Measurements from ENCODE around the gene ZNF282. TPM values are rescaled to one million over a fixed set of nuclear protein-coding genes. Genes with fewer than 3 reads are reported as not detected.

The ZNF282 gene
- total and polyA plus RNA-seq, 9 of the 15 experiments (the other 6 are each of a cell fraction or from before 2014, with no cell fraction given), result 0.76 to 58.6 (median 17.4) TPM

DNA sequence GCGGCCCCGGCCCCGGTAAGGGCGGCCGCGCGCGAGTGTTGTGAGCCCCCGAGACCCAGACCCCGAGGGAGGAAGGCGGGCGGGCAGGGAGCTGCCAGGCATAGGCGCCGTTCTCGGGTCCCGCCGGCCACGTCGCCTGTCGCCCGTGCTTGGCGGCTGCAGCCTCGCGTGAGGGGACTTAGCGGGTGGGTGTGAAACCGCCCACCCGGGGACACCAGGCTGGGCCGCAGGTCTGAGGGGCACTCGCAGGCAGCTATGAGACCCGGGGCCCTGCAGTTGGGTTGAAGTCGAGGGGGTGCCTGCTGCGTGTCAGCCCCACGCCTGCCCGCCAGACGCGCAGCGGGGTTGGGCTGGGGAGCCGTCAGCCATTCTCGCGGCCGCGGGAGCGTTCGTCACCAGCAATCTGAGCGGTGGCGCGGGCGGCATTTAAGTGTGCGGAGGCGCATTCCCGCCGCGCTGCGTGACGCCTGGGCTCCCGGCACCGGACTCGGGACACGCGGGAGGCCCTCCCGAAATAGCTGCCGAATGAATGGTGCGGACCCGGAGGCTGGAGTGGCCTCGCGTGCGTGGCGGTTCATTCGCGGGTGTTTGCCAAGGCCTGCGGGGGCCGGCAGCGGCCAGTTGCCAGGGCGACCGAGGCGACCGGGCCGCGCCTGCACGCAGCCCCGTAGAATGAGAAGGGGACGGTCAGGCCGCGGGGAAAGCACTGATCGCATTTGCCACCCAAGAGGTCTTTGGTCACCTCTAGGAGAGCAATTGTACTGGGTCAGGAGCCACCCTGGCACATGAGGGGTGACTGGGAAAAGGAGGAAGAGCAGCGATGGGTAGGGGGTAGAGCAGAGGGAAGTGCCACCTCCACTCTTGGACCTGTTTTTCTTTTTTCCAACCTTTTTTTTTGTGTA is 47.3 kb upstream of the ZNF282 start (continued):
- TF ChIP-seq, protein P1, sequence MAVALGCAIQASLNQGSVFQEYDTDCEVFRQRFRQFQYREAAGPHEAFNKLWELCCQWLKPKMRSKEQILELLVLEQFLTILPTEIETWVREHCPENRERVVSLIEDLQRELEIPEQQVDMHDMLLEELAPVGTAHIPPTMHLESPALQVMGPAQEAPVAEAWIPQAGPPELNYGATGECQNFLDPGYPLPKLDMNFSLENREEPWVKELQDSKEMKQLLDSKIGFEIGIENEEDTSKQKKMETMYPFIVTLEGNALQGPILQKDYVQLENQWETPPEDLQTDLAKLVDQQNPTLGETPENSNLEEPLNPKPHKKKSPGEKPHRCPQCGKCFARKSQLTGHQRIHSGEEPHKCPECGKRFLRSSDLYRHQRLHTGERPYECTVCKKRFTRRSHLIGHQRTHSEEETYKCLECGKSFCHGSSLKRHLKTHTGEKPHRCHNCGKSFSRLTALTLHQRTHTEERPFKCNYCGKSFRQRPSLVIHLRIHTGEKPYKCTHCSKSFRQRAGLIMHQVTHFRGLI (CRISPR knock-in tag; IDR thresholded peaks at IDR 0.05), result no peak
- TF ChIP-seq ZNF239 (CRISPR knock-in tag; IDR thresholded peaks at IDR 0.05) (no peak), ZNF584 (CRISPR knock-in tag; IDR thresholded peaks at IDR 0.05; ENCODE audit: low read depth) (no peak), PCBP2 (IDR thresholded peaks at IDR 0.05; ENCODE audit: low read depth, low read length, poor library complexity, severe bottlenecking) (no peak), U2AF1 (optimal IDR thresholded peaks at IDR 0.05; ENCODE audit: low read depth, low read length) (peak; percentile 92), SMAD4 (CRISPR knock-in tag; conservative IDR thresholded peaks at IDR 0.05) (no peak), KDM4B (IDR thresholded peaks at IDR 0.05; ENCODE audit: borderline replicate concordance in 2 of 2, low read depth in 1 of 2) (peak in 1 of 2 experiments; percentile 84; a peak in 1 of 4 replicates), RAD51 (IDR thresholded peaks at IDR 0.05; ENCODE audit: borderline replicate concordance, low read depth) (no peak), LCOR (CRISPR knock-in tag; IDR thresholded peaks at IDR 0.05) (no peak), TGIF2 (CRISPR knock-in tag; IDR thresholded peaks at IDR 0.05) (peak; percentile 75; the same call in 1 of the 2 replicates), ZNF785 (CRISPR knock-in tag; IDR thresholded peaks at IDR 0.05) (no peak), JUN (IDR thresholded peaks at IDR 0.05; ENCODE audit: borderline replicate concordance, low read depth, low read length) (no peak), JUN (CRISPR knock-in tag; IDR thresholded peaks at IDR 0.05; ENCODE audit: borderline replicate concordance) (peak; percentile 56; the same call in 1 of the 2 replicates), ZNF77 (CRISPR knock-in tag; IDR thresholded peaks at IDR 0.05) (no peak), HIVEP1 (CRISPR knock-in tag; IDR thresholded peaks at IDR 0.05) (no peak), SNIP1 (IDR thresholded peaks at IDR 0.05; ENCODE audit: low read depth) (no peak), RHOXF2B (CRISPR knock-in tag; conservative IDR thresholded peaks at IDR 0.05) (0 out of 2 replicates have a peak, but pooled peaks have one; percentile 28), DPF2 (IDR thresholded peaks at IDR 0.05) (no peak)
- TF ChIP-seq, protein P2, sequence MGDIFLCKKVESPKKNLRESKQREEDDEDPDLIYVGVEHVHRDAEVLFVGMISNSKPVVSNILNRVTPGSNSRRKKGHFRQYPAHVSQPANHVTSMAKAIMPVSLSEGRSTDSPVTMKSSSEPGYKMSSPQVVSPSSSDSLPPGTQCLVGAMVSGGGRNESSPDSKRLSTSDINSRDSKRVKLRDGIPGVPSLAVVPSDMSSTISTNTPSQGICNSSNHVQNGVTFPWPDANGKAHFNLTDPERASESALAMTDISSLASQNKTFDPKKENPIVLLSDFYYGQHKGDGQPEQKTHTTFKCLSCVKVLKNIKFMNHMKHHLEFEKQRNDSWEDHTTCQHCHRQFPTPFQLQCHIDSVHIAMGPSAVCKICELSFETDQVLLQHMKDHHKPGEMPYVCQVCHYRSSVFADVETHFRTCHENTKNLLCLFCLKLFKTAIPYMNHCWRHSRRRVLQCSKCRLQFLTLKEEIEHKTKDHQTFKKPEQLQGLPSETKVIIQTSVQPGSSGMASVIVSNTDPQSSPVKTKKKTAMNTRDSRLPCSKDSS (IDR thresholded peaks at IDR 0.05; ENCODE audit: low read depth, partially characterized antibody), result no peak
- TF ChIP-seq, protein P3, sequence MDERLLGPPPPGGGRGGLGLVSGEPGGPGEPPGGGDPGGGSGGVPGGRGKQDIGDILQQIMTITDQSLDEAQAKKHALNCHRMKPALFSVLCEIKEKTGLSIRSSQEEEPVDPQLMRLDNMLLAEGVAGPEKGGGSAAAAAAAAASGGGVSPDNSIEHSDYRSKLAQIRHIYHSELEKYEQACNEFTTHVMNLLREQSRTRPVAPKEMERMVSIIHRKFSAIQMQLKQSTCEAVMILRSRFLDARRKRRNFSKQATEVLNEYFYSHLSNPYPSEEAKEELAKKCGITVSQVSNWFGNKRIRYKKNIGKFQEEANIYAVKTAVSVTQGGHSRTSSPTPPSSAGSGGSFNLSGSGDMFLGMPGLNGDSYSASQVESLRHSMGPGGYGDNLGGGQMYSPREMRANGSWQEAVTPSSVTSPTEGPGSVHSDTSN (CRISPR knock-in tag; IDR thresholded peaks at IDR 0.05; ENCODE audit: low read depth), result 0 out of 2 replicates have a peak, but pooled peaks have one; percentile 11
- TF ChIP-seq, protein P3 (tag; conservative IDR thresholded peaks at IDR 0.05; ENCODE audit: low read depth), result no peak
